HG03060 (cell line): ENCODE results near the gene PAPPA.

Experiments
- ATAC-seq: cut with Tn5 transposase; IDR thresholded peaks from one replicate; pipeline ENCODE4 v1.9.1; 2021; ENCODE audit warnings: low read depth, moderate number of reproducible peaks; ENCODE audit not compliant: unreplicated experiment

The PAPPA gene

DNA sequence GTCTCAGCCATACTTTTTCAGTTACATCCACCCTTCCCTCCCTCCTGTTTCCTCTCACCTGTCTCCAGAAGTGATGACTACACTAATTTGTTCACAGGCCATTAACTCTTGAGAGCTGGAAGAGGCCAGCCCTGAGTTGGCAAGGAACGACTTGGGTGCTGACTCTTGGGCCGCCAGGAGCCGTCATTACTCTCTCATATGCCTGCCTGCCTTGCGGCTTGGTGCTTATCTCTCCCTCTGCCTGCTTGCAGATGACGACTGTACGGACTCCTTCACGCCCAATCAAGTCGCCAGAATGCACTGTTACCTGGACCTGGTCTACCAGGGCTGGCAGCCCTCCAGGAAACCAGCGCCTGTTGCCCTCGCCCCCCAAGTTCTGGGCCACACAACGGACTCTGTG, 66.1 kb downstream of the PAPPA start:
- no peak for ATAC-seq

DNA sequence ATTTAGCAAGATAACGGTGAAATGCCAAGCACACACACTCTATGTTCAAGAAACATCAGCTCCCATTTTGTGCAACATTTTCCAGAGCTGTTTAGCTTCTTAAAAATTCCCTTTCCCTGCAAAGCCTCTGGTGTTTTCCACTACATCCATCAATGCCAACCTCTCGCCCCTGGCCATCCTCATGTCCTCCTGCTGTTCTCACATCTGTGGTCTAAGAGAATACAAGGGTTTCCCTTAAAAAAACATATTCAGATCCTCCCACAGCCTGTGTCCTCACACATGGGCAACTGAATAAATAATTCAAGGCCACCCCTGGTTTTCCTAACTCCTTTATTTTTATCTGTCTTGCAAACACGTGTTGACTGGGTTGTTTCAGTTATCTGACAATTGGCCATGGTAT, 70.3 kb downstream of the PAPPA start:
- ATAC-seq, result no peak

DNA sequence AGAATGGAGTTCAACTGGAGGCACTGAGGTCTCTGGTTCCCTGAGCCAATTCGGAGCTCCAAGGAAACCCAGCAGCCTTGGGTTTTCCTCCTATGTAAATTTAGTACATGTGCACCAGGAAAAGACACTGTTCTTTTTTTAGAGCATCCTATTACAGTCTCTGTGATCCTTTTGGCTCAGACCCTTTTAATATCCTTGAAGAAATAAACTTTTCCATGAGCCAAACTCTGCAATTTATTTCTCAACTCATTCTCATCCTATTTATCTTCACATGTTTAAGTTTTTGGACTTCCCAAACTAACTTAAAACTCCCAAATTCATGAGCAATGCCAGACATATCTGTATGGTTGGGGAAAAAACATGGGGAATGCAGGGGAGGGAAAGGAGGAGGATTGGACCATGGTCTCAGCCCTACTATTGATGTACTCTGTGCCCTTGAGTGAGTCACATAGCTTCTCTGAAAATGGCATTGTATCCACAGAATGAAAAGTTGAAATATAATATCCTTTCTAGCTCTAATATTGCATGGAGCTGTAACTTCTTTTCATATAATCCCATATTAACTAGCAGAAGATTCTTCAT, 76.6 kb downstream of the PAPPA start:
- ATAC-seq, result no peak

DNA sequence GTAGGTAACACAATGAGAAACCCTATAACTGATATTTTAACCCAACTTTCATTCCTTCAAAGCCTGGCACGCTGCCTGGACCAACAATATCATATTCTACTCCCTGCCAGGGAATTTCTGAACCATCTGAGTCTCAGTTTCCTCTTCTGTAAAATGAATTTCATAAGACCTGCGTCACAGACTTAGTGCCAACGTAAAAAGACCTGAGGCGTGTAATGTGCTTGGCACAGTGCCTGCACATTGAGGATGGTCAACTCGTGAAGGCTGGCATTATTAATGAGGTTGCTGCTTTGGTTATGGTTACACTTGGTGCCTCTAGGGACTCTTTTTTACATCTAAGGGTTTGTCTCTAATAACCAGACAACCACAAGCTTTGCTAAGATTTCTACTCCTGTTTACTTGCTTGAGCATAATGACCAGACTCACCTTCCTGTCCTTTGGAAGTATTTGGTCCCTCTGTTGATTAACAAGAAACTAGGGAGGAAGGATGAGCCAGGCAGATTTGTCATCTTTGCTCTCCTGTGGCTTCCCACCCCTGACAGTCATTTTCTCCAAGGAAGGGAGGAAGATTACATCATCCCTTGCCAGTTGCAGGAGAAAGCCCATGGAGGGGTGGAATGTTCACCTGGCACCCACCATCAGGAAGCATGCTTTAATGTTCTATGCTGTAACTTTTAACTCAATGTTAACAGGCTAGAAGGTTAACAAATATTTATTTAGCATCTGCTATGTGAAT, 79.0 kb downstream of the PAPPA start:
- ATAC-seq, result no peak

DNA sequence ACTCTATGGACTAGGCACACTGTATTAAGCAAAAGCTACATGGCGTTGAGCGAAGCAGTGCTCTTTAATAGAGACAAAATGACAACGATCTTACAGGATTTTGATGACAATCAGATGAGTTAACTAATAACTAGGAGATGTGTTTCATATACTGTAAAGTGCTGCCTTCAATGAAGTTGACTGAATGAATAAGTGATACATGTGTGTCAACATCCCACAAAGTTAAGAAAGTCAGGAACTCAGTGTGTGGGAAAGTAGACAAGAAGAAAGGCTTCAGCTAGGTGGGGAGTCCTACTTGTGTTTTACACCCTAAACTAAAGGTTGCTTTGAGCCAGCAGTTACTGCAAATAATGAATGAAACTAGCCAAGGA, 79.6 kb downstream of the PAPPA start:
- ATAC-seq, result no peak

DNA sequence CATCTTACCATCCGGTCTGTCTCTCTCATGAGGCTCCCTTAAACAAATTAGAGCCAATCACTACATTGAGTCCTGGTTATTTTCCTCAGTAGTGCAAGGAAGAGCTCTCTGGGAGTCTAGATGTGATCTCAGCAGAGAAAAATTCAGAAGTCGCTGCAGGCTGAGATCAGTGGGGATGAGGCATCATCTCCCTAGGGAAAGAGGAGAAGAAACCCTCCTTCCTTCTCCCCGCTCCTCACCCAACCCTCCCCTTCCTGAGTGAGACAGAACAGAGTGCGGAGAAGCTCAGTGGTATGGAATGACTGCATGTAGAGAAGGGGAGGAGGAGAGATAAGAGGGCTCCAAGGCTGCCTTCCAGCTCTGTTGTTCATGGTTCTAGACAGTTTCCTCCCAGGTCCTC, 80.5 kb downstream of the PAPPA start:
- no peak for ATAC-seq

DNA sequence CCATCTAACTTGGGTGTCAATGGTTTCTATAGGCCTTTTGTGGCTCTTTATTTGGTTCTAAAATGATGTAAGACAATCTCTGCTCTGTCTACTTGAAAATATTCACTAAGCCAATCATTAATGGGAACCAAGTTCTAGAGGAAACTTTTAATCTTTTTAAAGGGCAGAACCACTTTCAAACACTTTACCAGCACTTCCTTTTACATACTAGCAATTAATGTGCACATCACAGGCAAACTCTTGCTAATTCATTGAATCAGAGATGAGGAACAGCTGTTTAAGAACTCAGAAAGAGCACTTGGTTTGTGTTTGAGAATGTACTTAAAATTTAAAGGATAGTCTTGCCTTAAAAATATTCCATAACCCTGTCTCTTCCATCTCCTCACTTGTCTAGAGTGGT, 83.4 kb downstream of the PAPPA start:
- ATAC-seq, result no peak

DNA sequence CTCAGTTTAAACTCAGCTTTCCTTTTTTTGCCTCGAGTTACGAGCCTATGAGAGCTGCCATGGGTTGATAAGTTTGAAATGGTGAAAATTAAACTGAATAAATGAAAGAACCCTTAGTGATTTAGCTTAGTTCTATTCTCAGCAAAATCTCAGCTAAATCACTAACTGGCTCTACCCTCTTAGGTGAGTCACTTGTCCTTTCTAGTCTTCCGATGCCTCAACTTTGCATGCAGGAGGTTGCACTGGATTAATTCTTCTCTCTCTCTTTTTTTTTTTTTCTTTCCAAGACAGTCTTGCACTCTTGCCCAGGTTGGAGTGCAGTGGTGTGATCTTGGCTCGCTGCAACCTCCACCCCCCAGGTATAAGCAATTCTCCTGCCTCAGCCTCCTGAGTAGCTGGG, 83.9 kb downstream of the PAPPA start:
- no peak for ATAC-seq

DNA sequence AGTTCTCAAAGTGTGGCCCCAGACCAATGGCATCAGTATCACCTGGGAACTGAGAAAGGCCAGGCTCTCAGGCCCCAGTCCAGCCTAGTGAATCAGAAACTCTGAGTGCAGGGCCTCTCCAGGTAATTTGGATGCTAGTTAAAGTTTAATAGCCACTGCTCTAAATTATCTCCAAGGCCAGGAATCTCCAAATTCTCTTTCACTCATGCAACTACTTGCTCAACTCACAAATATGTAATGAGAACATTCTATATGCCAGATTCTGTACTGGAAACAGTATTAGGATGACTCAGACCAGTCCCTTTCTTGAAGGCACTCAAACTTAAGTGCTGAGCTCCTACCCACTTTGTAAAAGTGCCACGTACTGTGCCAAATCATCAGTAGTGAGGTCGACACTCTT, 84.6 kb downstream of the PAPPA start:
- ATAC-seq, result no peak

DNA sequence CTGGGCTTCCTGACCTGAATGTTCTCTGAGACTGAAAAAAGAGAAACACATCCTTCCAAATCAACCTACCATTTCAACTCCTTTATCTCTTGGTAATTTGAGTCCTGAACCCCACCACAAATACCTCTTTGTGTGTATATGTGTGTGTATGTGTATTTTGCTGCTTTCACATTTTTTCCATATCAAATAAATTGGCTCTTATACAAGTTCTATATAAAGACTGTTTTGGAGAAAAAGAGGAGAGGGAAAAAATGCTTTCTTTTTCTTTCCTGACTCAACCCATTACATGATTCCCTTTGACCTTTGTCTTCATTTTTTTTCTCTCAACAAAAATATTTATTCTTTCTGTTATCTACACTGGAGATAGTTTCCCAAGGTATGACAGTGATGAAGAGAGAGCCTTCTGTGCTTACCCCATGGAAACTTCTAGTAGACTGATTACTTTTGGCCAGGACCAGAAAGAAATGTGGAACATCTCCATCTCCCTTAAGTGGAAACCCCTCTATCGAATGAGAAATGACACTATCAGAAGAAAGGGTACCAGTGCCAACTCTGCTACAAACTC, 85.3 kb downstream of the PAPPA start:
- ATAC-seq, result no peak

DNA sequence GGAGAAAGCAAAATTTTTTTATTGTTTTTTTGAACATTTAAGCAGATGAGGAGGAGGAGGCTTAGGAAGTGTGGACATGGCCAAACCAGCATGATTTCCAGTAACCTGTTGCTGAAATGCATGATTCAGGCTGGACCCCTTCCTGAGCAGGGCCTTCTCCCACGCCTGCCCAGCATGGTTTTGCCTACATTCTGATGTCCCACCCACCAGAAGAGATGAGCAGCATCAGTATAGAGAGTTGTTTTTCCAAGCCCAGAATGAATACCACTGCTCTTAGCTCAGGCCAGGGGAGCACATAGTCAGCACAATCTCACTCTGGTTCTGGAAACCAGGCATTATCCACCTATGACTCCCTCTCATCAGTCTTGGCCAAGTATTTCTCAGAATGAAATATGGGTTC, 90.1 kb downstream of the PAPPA start:
- ATAC-seq, result no peak

DNA sequence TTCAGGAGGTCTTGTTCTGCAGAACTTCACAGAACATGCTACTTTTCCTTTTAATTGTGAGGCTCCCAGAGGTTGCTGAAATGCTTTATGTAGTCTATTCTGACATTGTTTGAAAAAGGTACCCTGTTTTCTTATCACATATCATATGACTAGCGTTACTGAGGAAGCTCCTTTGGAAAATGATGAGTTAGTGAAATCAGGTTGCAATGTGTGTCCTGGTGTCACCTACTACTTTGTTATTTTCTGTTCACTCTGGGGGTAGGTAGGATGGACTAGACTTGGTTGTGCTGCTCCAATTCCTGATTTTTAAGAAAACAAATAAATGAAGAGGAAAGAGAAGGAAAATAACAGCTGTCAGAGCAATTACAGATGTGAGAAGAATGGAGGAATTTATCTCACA, 93.7 kb downstream of the PAPPA start:
- ATAC-seq, result no peak

DNA sequence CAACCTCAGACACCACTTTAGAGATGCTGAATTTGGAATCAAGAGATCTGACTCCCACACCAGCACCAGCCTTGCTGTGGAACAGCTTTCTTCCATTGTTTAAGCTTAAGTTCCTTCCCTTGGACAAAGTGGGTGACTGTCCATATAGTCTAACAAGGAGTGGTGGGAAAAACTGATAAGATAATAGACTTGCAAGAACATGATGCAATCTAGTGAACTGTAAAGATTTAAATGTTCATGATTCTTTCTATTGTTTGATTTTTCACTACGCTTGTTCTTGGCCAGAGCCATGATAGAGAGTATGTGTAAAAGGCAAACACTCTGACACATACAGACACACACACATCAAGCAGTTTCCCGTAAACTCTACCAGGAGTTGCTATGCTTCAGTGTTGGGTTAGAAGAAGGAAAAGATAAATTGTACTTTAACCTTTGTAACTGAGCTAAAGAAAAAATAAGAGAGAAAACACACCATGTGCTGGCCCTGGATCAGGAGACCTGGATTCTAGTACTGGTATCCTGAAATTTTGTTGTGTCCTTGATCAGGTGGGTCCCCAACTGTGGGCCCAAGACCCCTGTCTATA, 94.3 kb downstream of the PAPPA start:
- no peak for ATAC-seq

DNA sequence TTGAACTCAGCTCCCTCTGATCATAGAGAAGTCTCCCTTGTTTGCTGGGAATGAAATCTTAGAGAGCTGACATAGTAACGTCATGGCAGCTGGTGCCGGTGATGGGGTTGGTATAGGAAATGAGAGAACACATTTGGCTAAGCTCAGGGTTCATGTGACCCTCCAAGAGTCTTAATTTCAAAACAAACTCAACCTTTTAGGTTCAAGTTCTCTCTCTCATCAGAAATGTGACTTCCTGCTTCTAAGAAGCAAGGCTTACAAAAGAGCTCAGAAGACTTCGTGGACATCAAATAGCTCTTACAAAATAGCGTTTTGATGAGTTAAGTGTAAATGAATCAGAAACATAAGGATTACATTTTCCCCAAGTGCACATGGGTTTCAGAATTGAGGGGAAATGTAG, 97.3 kb downstream of the PAPPA start:
- no peak for ATAC-seq

DNA sequence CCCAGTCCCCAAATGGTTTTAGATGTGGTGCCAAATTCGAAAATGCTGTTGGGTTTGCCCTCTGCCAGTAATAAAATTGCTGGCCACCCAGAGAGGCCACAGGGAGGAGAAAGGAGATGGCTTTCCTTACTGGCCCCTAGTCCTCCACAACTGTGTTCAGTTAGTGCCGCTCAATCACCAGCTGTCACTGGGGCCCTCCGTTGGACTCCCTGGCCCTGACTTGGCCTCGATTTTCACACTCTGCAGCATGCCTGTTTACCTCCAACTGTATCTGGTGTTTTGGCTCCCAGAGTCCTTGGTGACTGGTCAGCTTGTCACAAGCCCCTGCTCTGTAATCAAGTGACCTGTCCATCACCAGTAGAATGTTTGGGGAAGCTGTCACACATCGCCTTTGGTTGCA, 97.8 kb downstream of the PAPPA start:
- no peak for ATAC-seq

DNA sequence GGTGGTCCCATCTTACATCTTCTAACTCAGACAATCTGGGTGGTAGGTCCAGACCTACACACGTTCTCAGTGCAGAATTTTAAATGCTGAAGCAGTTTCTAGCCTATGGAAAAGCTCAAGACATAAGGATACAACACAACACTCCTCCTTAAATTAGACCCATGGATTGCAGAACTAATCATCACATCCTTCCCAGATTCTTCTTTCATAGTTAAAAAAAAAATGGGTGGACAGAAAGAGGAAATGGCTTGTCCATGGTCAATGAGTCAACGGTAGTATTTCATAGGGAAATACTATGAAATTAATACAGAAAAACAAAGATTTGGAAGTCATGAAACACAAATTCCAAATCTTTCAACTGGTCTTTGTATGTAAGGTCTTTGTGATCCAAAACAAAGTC, 106.9 kb downstream of the PAPPA start:
- no peak for ATAC-seq

DNA sequence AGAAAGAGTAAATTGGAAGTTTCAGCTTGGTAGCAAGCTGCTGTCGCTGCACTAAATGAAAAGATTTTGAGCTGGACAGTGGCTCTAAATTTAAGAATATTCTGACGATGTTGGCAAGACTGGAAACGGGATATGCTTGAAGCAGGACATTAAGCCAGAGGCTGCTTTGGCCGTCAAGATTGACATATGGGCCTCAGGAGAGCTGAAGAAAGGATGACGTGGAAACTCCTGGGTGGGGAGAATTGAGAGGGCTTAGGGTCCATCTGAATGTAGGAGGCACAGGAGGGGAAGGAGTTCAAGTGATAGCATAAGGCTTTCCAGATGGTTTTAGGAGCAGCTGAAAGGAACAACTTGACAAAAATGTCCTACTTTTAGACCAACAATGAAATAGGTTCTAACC, 108.9 kb downstream of the PAPPA start:
- ATAC-seq, result no peak

DNA sequence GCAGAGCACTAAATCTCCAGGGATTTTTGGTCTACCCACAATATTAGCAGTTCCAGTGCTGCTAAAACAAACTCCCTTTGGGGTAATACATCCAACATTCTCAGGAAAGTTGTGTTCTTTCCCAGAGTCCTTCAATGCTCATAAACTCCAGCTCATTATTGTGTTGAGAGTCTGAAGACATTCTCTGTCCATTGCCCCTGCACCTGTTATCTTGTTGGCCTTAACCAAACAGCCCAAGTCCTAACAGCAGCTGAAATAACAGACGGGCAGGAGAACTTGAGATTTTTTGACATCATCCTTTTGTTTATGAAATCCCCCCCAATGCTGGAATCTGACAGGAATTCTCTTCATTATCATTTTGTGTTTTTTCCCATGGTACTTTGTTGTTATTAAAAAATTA, 110.8 kb downstream of the PAPPA start:
- ATAC-seq, result no peak

DNA sequence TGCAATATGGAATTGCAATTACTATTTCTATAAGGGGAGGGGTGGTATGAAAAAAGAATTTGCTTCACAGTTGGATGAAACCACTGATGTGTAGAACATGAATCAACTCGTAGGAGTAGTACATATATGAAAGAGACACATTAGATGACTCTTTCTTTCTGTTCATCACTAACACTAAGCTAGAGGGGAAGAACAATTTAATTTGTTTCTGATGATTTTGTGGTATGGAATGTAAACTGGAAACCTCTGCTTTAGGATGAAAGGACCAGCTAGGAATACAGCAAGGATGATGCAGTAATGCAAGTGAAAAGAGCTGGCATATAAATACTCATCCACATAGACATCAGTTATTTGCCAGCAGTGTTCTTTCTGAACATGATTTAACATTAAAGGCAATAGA, 113.4 kb downstream of the PAPPA start:
- ATAC-seq, result no peak

DNA sequence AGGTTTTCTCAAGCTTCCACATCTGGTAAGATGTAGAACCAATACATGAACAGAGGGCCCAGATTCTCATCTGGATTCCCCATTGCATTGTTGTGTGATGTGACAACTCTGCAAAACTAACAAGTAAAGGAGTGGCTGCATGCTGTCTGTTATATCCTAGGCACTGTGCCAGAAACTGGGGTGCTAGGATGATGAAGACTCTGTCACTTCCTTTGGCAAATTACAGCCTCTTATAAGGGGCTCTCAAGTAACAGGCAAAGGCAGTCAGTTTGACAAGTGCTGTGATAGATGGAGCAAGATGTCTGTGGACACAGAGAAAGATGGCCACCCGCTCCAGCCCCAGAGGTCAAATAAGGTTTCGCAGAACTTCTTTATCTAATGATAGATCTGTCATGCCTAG, 115.7 kb downstream of the PAPPA start:
- no peak for ATAC-seq

DNA sequence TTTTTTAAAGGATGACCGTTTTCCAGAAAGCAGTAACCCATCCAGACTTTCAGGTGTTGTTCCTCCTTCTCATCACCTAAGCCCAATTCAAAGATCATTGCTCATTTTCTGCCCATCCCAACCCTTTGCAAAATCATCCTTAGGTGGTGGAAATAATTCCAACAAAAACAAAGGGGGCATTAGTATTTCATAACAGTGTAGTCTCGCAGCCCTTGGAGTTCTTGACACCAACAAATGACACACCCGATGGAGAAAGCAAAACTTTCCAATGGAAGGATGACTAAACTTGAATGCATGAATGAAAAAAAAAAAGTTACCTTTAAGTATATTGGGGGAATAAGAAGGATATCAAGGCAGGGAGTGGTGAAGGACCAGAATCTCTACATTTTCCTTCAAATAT, 117.0 kb downstream of the PAPPA start:
- no peak for ATAC-seq

DNA sequence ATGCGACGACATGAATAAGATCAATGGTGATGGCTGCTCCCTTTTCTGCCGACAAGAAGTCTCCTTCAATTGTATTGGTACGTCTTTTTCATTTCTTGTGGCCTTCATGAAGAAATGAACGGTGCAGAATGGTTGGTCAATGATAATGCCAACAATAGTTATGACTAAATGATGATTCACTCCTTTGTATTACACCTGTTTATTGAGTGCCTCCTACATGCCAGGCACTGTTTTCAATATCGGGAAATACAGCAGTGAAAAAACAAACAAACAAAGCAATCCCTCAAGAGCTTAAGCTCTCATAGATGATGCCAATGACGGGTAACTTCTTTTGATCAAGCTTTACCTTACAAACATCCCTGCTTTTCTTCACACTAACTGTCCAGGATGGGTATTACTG, 117.7 kb downstream of the PAPPA start:
- ATAC-seq, result no peak
